Stimulated activated naive CD4-positive, alpha-beta T cell (primary cell): Measurements from ENCODE around the gene CLCC1.
"Not testable (repeated sequence)": the region's sequence is repeated elsewhere in the genome, so short reads cannot be mapped to it uniquely, and the experiment has no call there.

ENCODE experiments used
- DNase-seq, 6 experiments: peaks; one replicate each; lab custom pipeline; 2025; lab: John Stamatoyannopoulos, UW

CLCC1 gene

DNA sequence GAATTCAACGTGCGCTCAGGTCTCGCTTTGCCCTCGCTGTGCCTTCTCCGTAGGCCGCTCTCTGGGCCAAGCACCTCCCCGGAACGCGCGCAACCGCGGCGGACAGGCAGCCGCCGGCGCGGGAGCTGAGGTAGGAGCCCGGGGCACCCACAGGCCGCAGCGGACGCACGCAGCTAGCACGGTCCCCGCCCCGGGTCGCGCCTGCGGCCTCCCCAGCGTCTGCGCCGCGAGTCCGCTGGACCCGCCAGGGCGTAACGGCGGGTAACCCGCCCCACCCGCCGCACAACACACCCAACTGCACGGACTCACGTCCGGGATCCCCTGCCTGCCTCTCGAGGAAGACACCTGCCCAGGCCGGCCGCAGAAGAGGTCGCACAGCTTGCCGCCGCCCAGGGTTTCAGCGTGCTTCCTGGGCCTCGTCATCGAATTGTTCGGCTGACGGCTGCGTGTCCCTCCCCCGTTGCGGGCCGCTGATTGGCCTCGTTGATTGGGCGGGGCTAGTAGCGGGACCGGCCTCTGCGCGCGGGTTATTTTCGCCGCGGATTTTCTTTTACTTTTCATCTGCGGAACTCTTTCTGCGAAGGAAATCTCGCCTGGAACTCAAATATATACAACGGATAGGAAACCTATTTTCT is at the start of gene CLCC1:
Gene CLCC1 (minus strand): TSS at position 433 of the 635 bp plus-strand sequence. CDS start 13,047 bp downstream, outside the sequence.
- DNase-seq = peak; percentile 82 to 90 (median 88)

DNA sequence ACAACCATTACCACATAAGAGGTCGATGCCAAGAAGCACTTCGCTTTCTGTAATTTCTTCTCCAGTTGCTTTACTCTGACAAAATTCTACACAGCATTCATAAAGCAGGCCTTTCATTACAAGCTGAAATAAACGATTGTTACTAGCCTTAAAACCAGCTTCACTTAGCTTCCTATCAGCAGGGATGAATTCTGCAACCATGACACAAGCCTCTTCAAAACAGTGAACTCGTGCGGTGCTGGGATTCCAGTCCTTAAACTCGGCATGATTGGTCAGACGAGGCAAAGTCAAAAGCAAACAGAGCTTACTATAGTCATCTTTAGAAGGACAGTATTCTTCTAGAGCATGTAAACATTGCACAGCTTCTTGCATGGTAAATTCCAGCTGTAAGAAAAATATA is 48.1 kb upstream of the CLCC1 start:
- DNase-seq = no peak

DNA sequence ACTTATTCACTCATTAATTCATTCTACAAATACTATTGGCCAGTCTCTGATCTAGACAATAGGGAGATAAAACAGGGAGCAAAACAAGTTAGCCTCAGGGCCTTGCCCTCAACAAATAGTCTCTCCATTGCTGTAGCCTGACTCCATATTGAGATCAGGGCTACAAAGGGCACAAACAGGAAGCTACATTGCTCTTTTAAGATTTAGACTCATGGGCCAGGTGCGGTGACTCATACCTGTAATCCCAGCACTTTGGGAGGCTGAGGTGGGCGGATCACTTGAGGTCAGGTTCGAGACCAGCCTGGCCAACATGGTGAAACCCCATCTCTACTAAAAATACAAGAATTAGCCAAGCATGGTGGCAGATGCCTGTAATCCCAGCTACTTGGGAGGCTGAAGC is 33.3 kb upstream of the CLCC1 start:
- DNase-seq = not testable (repeated sequence)

GRCh38 chr1:108983114-108983513 is 19.8 kb upstream of the CLCC1 start:
- DNase-seq = no peak

GRCh38 chr1:108976658-108977057 is 13.4 kb upstream of the CLCC1 start:
- no peak for DNase-seq

GRCh38 chr1:108972951-108973350 is 9.7 kb upstream of the CLCC1 start:
- DNase-seq = no peak

DNA sequence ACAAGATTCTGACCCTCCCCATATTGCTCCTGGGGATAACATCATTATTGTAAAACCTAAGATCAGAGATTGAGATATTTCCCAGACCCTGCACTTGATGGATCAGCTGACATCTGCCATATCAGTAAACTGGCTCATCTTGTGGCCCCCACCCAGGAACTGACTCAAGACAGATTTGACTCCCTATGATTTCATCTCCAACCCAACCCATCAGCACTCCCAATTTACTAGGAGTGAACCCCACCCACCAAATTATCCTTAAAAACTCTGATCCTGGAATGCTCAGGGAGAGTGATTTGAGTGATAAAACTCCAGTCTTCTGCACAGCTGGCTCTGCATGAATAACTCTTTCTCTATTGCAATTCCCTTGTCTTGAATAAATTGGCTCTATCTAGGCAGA is 6.1 kb upstream of the CLCC1 start:
- no peak for DNase-seq

DNA sequence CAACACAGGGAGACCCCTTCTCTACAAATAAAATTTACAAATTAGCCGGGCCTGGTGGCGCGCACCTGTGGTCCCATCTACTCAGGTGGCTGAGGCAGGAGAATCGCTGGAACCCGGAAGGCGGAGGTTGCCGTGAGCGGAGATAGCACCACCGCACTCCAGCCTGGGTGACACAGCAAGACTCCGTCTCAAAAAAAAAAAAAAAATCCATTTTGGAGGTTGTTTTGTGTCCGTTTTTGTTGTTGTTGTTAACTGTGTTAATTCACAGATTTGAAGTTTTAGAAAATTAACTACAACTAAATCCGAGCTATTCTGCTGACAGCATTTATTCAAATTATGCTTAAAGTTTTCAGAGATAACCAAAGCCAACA is 618 bp downstream of the CLCC1 start:
- peak in 4 of 6 experiments; percentile 4 to 54 (median 13) for DNase-seq

DNA sequence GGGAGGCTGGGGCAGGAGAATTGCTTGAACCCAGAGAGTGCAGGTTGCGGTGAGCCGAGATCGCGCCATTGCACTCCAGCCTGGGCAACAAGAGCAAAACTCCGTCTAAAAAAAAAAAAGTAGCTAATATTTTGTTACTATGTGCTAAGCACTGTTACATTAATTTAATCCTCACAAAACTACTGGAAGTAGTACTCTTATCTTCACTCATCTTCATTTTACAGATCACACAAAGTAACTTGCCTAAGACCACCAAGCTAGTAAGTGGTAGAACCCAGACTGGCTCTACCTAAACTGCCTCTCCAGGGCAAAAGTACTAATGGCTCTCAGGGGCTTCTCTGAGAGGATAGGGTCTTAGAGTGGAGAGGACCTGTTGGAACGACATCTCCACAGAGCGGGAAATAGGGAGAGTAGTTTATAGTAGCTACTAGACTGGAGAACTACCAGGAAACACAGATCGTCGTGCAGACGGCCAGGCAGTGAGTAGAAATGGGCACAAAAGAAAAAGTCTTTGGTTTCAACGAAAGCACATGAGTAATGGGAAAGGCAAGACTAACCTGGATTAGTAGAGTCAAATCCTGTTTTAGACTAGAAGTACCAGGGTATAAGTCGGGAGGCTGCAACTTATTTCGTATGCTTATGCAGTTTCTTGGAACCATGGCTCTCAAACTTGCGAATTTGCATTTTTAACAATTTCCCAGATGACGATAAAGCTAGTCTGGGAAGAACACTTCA is 1.4 kb downstream of the CLCC1 start:
- DNase-seq = no peak

GRCh38 chr1:108961198-108961597 is 2.1 kb downstream of the CLCC1 start:
- no peak for DNase-seq

DNA sequence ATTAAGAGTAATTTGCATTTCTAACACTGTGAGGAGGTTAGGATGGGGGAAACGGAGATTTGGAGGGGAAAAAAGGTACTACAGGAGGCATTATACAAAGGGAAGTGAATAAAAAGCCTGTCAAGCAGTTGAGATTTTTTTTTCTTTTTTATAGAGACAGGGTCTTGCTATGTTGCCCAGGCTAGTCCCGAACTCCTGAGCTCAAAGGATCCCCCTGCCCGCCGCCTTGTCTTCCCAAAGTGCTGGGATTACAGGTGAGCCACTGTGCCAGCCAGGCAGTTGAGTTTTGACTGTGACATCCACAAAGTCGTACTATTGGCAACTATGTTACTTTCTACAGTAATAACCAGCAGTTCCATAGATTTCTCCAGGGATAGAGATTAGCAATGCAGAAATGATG is 2.6 kb downstream of the CLCC1 start:
- DNase-seq = no peak

DNA sequence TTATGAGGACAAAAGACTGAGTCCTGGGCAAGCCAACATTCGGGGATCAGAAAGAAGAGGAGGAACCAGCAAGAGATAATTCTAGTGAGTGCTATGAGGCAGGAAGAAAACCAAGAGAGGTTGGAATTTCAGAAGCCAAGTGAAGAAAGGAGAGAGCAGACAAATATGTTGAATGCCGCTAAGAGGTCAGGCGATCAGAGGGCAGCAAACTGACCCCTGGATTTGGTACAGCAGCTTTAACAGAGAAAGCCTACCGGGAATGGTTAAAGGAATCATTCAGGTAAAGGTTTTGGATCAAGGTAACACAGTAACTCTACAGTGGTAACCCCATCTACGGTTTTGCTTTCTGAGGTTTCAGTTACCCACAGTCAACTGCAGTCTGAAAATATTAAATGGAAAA is 5.4 kb downstream of the CLCC1 start:
- DNase-seq = no peak

DNA sequence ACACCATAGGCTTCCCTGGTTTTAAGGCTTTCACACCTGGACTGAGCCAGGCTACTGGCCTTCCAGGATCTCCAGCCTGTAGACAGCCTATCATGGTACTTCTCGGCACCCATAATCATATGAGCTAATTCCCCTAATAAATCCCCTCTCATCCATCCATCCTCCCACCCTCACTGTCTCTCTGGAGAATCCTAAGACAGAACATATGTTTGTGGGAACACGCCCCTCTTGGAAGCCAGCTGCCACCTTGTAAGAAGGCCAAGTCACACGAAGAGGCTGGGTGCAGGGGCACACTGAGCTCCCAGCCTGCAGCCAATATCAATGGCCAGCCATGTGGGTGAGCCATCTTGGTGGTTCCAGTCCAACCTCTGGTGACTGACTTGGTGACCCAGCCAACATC is 7.4 kb downstream of the CLCC1 start:
- DNase-seq = no peak

GRCh38 chr1:108955111-108955510 is 8.2 kb downstream of the CLCC1 start:
- no peak for DNase-seq

DNA sequence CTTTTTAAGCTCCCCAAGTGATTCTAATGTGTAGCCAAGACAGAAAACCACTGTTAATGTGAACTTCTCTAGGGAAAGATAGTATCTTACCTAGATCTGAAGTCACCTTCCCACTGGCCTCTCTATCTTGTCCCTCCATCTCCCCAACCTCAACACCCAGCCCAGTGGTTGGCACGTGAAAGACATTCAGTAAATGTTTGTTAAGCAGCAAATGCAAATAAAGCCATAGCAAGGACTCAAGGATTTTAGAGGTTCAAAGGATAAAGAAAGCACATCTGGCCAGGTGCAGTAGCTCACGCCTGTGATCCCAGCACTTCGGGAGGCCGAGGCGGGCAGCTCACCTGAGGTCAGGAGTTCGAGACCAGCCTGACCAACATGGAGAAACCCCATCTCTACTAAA is 9.8 kb downstream of the CLCC1 start:
- DNase-seq = no peak

- DNase-seq = no peak
These were observed 12.0 kb downstream of the CLCC1 start for GRCh38 chr1:108951242-108951641.

- DNase-seq = no peak
These were observed 14.2 kb downstream of the CLCC1 start for GRCh38 chr1:108949044-108949443.

- no peak for DNase-seq
These were observed 15.3 kb downstream of the CLCC1 start for GRCh38 chr1:108947871-108948525.

DNA sequence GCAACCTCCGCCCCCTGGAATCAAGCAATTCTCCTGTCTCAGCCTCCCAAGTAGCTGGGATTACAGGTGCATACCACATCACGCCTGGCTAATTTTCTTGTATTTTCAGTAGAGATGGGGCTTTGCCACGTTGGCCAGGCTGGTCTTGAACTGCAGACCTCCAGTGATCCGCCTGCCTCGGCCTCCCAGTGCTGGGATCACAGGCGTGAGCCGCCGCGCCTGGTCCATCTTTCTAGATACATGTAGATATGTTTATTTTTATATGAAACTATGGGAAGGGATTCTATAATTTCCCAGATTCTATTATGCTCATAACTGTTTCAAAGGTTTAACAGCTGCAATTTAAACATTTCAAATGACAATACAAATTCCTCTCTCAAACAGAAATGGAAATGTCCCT is 27.1 kb downstream of the CLCC1 start:
- no peak for DNase-seq

DNA sequence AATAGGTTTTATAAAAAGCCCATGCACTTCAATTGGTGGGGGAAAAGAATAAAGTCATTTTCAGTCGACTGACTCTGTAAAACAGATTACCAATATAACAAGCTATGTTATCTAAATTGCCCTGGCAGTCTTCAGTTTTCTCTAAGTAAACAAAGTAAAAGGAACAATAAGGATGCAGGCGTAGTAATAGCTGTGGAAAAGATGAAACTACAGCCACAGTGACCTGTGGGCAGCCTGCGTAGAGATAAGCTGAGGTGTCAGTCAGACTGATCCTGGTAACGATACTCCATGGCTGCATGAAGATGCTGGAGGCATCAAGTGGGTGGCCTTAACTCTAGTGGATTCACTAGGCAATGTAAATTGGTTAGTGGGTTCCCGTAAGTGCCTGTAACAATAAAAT is 29.3 kb downstream of the CLCC1 start:
- no peak for DNase-seq

- not testable (repeated sequence) for DNase-seq
These were observed 35.7 kb downstream of the CLCC1 start for GRCh38 chr1:108927565-108927964.

- no peak for DNase-seq
These were observed 37.4 kb downstream of the CLCC1 start for GRCh38 chr1:108925920-108926319.

DNA sequence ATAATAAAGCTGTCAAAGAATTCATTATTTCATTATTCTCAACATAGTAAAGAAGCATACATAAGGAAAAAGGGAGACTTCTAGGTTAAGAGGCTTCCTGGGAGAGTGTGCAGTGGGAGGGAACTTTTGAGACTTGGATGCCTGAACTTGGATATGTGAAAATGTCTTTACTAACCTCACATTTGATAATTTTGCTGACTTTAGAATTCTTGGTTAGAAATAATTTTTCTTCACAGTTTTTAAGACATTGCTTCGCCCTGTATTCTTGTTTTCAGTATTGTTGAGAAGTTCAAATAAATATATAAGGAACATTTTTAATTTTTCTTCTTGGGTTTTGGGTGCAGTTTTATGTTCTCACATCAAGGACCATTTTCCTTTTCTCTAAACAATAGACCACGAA is 46.5 kb downstream of the CLCC1 start:
- DNase-seq = no peak
